HEK293T (cell line): Measurements from ENCODE around the gene C5AR2.

Experiments
- ARNT ChIP-seq: fragments of 450-650 bp; IDR thresholded peaks from 2 replicates; pipeline ENCODE4 v1.6.1; 2017; ENCODE audit warnings: mild to moderate bottlenecking
- FOXK2 ChIP-seq: fragments of 450-650 bp; IDR thresholded peaks from 2 replicates; pipeline ENCODE4 v1.6.1; 2016; ENCODE audit warnings: mild to moderate bottlenecking
- FOXM1 ChIP-seq: fragments of 450-650 bp; IDR thresholded peaks from 2 replicates; pipeline ENCODE4 v1.6.1; 2017; ENCODE audit warnings: mild to moderate bottlenecking, borderline replicate concordance
- SUZ12 ChIP-seq: fragments of 450-650 bp; IDR thresholded peaks from 2 replicates; pipeline ENCODE4 v1.6.1; 2016; ENCODE audit warnings: mild to moderate bottlenecking
- TARDBP ChIP-seq: fragments of 450-650 bp; IDR thresholded peaks from 2 replicates; pipeline ENCODE4 v1.6.1; 2016
- ZNF384 ChIP-seq: fragments of 450-650 bp; IDR thresholded peaks from 2 replicates; pipeline ENCODE4 v1.6.1; 2016

DNA sequence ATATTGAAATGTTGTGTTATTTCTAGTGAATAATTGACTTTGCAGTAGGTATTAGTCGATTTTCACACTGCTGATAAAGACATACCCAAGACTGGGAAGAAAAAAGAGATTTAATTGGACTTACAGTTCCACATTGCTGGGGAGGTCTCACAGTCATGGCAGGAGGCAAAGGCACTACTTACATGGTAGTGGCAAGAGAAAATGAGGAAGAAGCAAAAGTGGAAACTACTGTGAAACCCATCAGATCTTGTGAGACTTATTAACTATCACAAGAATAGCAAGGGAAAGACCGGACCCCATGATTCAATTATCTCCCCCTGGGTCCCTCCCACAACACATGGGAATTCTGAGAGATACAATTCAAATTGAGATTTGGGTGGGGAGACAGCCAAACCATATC lies 9.9 kb upstream of the C5AR2 start:
- no peak for TF ChIP-seq ZNF384
- no peak for TF ChIP-seq FOXM1
- no peak for TF ChIP-seq SUZ12
- TF ChIP-seq FOXK2 = no peak
- no peak for TF ChIP-seq TARDBP
- TF ChIP-seq ARNT = no peak
